ENCODE results near the gene LIN7B. TPM values are rescaled to one million over a fixed set of nuclear protein-coding genes. Genes with fewer than 3 reads are reported as not detected.

The LIN7B gene
- total and polyA plus RNA-seq, 9 of the 15 experiments (the other 6 are each of a cell fraction or from before 2014, with no cell fraction given), result 0.89 to 15.7 (median 4.0) TPM

DNA sequence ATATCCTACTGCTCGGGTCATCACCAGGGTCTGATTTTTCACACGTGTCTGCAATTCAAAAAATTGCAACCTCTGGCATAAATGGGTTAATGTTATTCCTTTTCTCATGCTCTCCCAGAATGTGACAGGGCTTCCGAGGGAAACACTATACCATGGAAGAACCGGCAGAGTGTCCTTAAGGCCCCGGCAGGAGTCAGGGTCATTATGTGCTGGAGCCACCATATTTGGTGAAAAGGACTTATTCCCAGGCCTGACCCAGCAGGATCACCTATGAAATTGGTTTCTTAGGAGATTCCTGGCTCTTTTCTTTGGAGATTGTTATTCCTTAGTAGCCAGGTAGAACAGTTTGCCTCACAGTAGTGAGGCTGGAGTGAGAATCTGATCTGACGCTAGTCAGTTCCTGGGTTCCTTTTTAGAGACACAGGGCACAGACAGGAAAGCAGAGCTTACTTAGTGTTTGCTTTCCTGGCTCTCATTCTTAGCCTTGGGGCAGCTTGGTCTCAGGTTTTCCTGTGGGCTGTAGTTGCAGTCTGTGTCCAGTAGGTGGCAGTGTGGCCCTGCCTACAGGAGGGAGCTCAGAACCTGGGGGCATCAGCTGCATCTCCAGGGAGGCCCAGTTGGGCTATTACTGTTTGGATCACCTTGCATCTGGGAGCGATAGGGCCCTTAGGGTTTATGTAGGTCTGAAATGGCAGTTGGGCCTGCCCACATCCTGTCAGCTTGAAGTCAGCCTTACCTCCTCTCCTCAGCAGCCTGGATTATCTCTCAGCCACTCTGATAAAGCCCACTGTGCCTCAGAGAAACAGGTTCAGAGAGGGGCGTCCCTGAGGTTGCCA lies 16.5 kb upstream of the LIN7B start (continued):
- TF ChIP-seq, protein P1, sequence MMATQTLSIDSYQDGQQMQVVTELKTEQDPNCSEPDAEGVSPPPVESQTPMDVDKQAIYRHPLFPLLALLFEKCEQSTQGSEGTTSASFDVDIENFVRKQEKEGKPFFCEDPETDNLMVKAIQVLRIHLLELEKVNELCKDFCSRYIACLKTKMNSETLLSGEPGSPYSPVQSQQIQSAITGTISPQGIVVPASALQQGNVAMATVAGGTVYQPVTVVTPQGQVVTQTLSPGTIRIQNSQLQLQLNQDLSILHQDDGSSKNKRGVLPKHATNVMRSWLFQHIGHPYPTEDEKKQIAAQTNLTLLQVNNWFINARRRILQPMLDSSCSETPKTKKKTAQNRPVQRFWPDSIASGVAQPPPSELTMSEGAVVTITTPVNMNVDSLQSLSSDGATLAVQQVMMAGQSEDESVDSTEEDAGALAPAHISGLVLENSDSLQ (IDR thresholded peaks at IDR 0.05), result no peak
- TF ChIP-seq RNF2 (IDR thresholded peaks at IDR 0.05) (no peak), SRF (CRISPR knock-in tag; IDR thresholded peaks at IDR 0.05) (peak in 1 of 2 experiments; percentile 48; a peak in 1 of 4 replicates), CTBP1 (IDR thresholded peaks at IDR 0.05; ENCODE audit: borderline replicate concordance) (peak; percentile 54; the same call in 1 of the 2 replicates), ZNF184 (CRISPR knock-in tag; IDR thresholded peaks at IDR 0.05) (no peak), POLR2G (IDR thresholded peaks at IDR 0.05; ENCODE audit: low read depth, low read length) (no peak), CC2D1A (IDR thresholded peaks at IDR 0.05) (peak; percentile 68), ZNF551 (CRISPR knock-in tag; IDR thresholded peaks at IDR 0.05) (no peak), TAF1 (IDR thresholded peaks at IDR 0.05; ENCODE audit: control insufficient read depth, extremely low read depth, insufficient read depth, low read length, severe bottlenecking) (no peak), SLC30A9 (CRISPR knock-in tag; IDR thresholded peaks at IDR 0.05) (no peak), CREM (IDR thresholded peaks at IDR 0.05; ENCODE audit: low read depth) (0 out of 2 replicates have a peak, but pooled peaks have one; percentile 41), CHD1 (IDR thresholded peaks at IDR 0.05; ENCODE audit: low read length) (no peak), MYNN (IDR thresholded peaks at IDR 0.05) (peak; percentile 24; the same call in 1 of the 2 replicates), MYNN (CRISPR knock-in tag; IDR thresholded peaks at IDR 0.05) (no peak), THRAP3 (IDR thresholded peaks at IDR 0.05; ENCODE audit: borderline replicate concordance) (no peak), RBM39 (optimal IDR thresholded peaks at IDR 0.05; ENCODE audit: low read depth, low read length) (peak; percentile 18), ARHGAP35 (IDR thresholded peaks at IDR 0.05; ENCODE audit: partially characterized antibody) (no peak), GABPB1 (CRISPR knock-in tag; IDR thresholded peaks at IDR 0.05) (no peak), SUPT5H (IDR thresholded peaks at IDR 0.05) (0 out of 2 replicates have a peak, but pooled peaks have one; percentile 16), NFIC (IDR thresholded peaks at IDR 0.05) (0 out of 2 replicates have a peak, but pooled peaks have one; percentile 3), JUND (IDR thresholded peaks at IDR 0.05; ENCODE audit: borderline replicate concordance, low read depth, low read length) (peak; percentile 39; the same call in 1 of the 2 replicates), JUND (tag; IDR thresholded peaks at IDR 0.05; ENCODE audit: borderline replicate concordance, low read depth, low read length) (no peak)
- TF ChIP-seq, protein P2, sequence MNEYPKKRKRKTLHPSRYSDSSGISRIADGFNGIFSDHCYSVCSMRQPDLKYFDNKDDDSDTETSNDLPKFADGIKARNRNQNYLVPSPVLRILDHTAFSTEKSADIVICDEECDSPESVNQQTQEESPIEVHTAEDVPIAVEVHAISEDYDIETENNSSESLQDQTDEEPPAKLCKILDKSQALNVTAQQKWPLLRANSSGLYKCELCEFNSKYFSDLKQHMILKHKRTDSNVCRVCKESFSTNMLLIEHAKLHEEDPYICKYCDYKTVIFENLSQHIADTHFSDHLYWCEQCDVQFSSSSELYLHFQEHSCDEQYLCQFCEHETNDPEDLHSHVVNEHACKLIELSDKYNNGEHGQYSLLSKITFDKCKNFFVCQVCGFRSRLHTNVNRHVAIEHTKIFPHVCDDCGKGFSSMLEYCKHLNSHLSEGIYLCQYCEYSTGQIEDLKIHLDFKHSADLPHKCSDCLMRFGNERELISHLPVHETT (CRISPR knock-in tag; conservative IDR thresholded peaks at IDR 0.05 in 1 of 2, IDR thresholded peaks at IDR 0.05 in 1 of 2), result no peak
- TF ChIP-seq, protein P3, sequence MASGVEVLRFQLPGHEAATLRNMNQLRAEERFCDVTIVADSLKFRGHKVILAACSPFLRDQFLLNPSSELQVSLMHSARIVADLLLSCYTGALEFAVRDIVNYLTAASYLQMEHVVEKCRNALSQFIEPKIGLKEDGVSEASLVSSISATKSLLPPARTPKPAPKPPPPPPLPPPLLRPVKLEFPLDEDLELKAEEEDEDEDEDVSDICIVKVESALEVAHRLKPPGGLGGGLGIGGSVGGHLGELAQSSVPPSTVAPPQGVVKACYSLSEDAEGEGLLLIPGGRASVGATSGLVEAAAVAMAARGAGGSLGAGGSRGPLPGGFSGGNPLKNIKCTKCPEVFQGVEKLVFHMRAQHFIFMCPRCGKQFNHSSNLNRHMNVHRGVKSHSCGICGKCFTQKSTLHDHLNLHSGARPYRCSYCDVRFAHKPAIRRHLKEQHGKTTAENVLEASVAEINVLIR (CRISPR knock-in tag; IDR thresholded peaks at IDR 0.05), result no peak
- TF ChIP-seq, protein P4, sequence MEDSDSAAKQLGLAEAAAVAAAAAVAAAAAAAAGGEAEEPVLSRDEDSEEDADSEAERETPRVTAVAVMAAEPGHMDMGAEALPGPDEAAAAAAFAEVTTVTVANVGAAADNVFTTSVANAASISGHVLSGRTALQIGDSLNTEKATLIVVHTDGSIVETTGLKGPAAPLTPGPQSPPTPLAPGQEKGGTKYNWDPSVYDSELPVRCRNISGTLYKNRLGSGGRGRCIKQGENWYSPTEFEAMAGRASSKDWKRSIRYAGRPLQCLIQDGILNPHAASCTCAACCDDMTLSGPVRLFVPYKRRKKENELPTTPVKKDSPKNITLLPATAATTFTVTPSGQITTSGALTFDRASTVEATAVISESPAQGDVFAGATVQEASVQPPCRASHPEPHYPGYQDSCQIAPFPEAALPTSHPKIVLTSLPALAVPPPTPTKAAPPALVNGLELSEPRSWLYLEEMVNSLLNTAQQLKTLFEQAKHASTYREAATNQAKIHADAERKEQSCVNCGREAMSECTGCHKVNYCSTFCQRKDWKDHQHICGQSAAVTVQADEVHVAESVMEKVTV (CRISPR knock-in tag; IDR thresholded peaks at IDR 0.05), result peak; percentile 72
